Measurements from ENCODE around the gene EMD.
"Not testable (repeated sequence)": the region's sequence is repeated elsewhere in the genome, so short reads cannot be mapped to it uniquely, and the experiment has no call there.

DNA sequence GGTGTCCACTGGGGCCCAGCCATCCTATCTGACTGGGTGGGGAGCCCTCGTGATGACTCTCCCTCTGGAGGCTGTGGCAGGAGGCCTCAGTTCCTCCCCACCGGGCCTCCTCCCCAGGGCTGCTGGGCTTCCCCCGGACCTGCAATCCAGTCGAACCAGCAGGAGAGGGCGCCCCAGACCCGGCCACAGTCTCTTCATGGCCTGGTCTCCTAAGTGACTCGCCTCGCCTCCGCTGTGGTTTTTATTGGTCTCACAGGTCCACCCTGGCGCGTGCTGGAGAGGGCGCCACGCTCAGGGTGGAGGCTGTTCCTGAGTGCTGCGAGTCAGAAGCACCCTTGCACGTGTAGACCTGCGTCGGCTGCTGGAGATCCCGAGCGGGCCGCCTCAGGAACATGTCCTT, 35.5 kb upstream of the EMD start:
- not testable (repeated sequence) for TF ChIP-seq SPI1, POLR2AphosphoS5, POU2F2 (IDR thresholded peaks at IDR 0.05; ENCODE audit: low read depth, low read length)

Measured in GM12891 (cell line).